ENCODE measurements around the gene P2RY6.

P2RY6 gene

DNA sequence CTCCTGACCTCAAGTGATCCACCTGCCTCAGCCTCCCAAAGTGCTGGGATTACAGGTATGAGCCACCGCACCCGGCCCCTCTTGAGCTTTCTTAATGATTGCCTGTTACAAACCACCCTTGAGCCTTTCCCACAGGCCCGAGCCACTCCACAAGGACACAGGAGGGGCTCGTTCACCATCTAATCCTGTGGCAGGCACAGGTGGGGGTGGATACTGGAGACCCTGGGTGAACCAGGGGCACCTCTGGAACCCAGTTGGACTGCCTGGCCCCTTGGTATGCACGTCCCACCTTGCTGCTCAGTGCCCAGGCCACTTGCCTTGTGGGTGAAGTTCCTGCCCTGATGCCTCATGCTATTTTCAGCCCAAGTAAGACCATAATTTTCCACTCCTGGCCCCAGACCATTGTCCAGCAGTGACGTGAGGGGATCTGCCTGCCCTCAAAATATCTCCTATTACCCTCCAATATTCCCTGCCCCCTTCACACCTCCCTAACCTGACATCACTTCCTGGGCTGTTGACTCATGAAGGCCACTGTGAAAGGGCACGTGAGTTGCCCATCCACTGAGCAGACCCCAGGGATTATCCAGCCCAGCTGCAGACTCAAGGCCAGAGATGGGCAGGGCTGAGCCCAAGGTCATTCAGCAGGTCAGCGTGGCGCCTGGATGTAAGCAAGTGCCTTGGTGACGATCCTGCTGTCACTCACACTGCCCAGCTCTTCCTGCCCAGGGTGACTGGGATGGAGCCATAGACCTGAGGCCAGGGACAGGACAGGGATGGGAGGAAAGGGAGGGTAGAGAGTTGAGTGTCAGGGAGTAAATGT, 34.5 kb upstream of the P2RY6 start:
- no peak for DNase-seq

- DNase-seq: no peak
Observed at GRCh38 chr11:73239111-73239521, 33.0 kb upstream of the P2RY6 start.

DNA sequence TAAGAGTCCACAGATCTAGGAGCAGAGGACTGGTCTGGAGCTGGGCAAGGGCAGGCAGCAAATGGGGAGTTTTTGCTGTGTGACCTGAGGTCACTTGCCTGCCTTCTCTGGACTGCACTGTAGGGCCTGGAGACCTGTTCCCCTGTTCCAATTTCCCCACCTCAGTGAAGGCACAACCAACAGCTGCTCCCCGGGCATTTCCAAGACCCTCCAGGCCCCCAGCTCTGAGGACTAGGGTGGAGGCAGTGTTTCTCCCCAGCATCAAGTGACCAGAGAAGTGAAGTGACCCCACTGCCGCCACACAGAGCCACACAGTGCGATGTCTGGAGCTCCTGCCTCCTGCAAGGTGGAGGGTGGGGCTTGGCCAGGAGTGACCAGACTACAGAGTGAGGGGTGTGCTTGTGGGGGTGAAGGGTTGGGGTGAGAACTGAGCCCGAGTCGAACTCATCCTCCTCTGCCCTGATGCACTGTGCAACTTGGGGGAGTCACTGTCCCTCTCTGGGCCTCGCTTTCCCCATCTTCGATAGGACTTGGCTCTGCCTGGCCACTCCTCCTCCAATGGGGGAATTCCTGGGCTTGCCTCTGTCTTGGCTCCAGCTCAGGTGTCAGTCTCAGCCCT, 32.5 kb upstream of the P2RY6 start:
- no peak for DNase-seq

- DNase-seq: no peak
Observed at GRCh38 chr11:73240190-73240781, 31.9 kb upstream of the P2RY6 start.

DNA sequence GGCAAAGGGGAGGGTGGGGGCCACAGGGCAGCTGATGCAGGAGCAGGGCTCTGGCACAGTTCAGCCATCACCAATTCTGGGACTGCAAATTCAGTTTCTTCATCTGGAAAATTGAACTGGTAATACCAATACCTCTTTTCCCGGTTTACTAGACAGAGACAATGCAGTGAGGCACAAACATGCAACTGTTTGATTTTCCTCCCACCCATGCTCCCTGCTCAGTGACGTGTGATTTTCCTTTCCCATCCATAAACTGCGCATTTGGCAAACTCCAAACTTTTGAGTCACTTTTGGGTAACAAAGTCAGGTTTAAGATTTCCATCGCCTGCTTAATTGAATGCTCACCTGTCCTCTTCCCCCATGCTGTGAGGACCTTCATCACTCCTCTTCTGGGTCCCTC, 30.8 kb upstream of the P2RY6 start:
- DNase-seq: no peak

DNA sequence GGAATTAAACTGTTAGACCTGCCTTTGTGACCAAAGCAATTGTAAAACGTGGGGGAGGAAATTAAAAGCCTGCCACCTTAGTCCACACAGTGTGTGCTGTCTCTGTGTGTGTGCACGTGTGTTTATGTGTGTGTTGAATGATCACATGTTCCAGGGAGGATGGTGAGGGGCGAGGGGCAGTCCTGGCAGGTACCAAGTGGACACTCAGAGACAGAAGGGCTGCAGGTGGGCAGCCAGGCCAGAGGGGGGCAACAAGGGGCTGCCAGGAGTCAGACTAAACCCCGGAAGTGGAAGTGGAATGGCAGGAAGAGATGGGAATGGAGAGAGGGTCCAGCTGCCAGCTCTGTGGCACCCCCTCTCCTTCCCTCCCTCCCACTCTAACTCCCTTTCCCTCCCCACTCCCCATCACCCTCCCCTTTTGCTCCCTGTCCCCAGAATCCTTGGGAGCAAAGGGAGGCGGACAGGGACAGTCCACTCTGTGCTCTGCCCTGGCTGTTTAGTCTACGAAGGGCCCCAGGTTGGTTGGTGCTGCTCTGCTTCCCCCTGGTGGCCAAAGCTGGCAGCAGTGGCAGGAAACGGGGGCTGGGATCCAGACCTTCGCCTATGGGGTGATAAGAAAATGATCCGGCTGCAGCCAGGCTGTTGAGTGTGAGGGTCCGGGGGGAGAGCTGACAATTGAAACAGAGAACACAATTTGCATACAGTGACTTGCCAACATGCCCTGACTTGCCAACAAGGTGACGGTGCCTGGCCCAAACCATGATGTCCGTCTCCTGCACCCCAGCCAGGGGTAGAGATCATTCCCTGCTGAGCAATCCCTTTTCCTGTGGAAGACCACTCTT, 29.7 kb upstream of the P2RY6 start:
- DNase-seq: peak; percentile 12

DNA sequence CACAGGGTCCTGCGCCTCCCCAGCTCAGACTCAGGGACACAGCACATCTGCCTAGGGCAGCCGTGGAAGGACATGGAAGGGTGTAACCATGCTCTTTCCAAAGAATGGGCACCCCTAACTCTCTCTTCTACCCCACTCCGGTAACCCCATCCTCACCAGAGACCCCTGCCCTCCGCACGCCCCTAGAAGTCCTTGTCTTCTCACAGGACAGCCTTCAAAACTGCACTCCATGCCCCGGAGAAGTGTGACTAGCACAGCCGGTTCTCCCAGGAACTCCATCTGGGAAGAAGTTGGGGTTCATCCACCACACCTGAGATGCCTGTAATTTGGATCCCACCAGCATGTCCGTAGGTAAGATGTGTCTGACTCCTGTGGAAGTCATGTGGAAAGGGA, 29.0 kb upstream of the P2RY6 start:
- DNase-seq: no peak

- DNase-seq: no peak
Observed at GRCh38 chr11:73244589-73245240, 27.4 kb upstream of the P2RY6 start.

DNA sequence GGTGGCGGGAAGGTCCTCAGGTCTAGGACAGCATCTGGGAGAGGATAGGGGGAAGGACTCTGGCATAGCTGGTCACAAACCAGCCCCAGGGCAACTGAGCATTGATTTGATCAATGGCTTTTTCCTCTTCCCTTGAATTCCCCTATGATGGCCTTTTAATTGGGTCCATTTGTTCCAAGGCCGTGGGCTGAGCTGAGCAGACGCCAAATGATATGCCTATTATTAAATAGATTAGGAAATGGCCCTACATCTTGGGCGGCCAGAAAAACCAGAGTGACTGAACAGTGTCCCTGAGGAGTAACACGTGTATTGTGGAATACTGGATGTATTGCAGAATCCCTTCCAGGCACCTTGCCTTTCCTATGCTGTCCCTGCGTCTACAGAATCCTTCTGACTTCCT, 26.7 kb upstream of the P2RY6 start:
- no peak for DNase-seq

- no peak for DNase-seq
Observed at GRCh38 chr11:73246303-73246702, 25.8 kb upstream of the P2RY6 start.

- DNase-seq: no peak
Observed at GRCh38 chr11:73248526-73249185, 23.5 kb upstream of the P2RY6 start.

- DNase-seq: no peak
Observed at GRCh38 chr11:73249304-73249703, 22.8 kb upstream of the P2RY6 start.

GRCh38 chr11:73249853-73250783, 22.0 kb upstream of the P2RY6 start:
- DNase-seq: no peak

- peak; percentile 81 for DNase-seq
Observed at GRCh38 chr11:73252577-73253191, 19.5 kb upstream of the P2RY6 start.

DNA sequence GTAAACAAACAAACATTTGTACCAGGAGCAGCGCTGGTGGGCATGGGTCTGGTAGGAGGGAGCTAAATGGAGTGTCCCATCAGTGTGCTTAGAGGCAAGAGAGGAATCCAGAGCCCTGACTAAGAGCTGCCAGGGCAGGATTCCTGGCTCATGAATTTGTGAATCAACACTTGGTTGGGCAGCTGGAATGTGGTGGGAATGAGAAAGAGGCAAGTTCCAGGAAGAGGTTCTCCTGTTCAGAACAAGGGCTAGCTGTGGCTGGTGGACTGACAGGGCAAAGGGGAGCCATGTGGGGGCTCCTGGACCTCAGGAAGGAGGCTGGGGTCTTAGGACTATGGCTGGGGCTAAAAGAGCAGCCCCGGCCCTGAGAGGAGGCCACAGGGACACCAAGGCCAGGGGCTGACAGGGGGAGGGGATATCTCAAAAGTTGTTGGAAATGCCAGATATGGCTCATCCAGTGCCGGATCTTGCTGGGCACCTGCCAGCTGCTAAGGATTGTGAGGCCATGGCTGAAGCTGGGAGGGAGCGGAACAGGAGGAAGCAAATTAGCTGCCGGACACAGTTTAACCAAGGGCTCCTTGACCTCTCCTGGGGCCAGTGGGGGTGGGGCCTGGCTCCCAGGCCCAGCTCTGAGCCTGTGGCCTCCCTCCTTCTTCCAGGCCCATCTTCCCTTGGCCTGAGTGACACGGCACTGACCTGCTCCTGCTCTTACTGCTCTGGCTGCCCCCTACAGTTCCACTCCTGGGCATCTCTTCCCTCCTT, 14.6 kb upstream of the P2RY6 start:
- no peak for DNase-seq

DNA sequence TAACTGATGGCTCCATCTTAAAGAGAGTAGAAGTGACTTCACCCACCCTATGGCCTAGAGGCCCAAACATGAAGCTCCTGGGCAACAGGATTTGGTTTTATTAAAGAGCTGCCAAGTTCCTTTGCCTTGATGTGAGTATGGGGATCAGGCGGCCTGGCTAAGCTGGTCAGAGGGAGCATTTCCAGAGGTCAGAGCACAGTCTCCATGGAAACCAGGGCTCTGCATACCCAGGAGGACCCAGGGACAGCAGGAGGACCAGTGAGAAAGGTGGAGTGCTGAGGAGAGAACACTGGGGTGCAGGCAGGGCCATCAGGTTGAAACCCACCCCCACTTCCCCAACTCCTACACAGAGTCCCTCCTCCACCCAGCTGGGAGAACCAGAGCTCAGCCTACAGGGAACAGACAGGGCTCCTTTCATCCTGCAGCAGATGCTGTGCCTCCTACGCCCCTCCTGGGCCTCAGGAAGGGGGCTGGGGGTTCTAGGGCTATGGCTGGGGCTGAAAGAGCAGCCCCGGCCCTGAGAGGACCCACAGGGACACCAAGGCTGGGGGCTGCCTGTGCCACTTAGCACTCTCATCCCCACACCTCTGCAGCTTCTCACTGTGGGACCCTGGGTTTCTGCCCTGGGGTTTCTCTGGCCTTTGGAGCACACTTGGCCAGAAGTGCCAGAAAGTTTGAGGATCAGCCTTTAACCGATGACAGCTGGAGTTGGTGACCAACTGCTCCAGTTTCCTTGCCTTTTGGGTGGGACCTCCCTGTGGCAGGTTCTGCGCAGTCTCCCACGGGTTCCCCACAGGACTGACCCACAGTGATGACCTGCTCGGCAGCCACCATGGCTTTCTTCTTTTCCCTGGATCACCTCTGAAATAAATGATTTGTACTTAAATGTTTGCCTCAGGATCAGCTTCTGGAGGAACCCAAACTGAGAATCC, 13.8 kb upstream of the P2RY6 start:
- DNase-seq: no peak

DNA sequence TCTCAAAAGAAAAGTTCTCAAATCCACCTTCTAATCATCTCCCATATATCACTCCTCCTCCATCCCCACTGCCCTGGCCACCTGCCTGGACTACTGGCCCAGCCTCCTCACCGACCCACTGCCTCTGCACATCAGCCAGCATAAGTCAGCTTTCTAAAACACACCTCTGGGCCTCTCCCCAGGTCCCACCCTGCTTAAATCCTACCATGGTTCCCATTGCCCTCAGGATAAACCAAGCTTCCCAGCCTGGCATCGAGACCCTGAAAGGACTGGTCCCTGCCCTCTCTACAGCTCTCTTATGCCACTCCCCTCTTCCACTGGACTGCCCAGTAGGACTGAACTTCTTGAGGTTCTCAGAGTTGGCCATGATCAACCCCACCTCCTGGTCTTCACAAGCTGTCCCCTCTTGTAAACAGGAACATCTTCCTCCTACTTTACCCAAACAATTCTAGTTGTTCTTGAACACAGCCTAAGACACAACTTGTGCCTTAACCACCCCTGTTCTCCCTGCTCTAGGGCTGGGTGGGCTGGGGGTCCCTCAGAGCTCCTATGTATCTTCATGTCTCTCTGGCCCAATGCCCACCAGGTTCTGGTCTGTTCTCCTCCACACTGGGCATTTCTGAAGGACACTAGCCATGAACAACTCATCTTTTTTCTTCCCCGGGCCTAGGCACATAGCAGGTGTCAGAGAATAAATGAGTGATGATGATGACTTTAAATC, 12.6 kb upstream of the P2RY6 start:
- no peak for DNase-seq

DNA sequence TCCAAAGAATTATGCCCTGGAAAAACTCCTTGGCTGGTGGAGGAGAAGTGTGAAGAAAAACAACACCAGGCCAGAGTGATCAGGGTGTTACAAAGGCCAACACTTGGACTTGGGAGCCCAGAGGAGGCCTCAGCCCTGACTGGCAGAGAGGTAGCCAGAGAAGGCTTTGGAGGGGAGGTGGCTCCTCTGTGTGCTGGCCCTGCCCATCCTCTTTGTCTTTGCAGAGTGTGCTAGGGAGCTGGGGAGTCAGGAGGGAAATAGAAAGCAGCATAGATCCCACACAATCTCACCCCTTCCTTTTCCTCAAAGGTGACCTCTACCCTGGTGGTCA, 12.0 kb upstream of the P2RY6 start:
- DNase-seq: no peak
